Transverse colon (tissue), 4 donors: ENCODE data around the gene STOX2. TPM values are rescaled to one million over a fixed set of nuclear protein-coding genes. Genes with fewer than 3 reads are reported as not detected.

Experiments
- DNase-seq: peaks from one replicate; pipeline ENCODE4 v3.0.0-alpha.2; 2019
- H3K27ac ChIP-seq, 4 donors: fragments of 200-600 bp; sonication (generic); 2 replicates each; pipeline ENCODE4 v1.5.1; 2016 to 2018; ENCODE audit warnings: inconsistent platforms in 4 of 4
- H3K27me3 ChIP-seq: fragments of 200-600 bp; sonication (generic); 2 replicates; pipeline ENCODE4 v1.5.1; 2017; ENCODE audit warnings: inconsistent platforms
- H3K36me3 ChIP-seq, 4 donors: fragments of 200-600 bp; sonication (generic); 2 replicates each; pipeline ENCODE4 v1.5.1; 2017 to 2019; ENCODE audit warnings: inconsistent platforms in 4 of 4
- H3K4me1 ChIP-seq, 4 donors: fragments of 200-600 bp; sonication (generic); 2 replicates each; pipeline ENCODE4 v1.5.1; 2017 to 2020; ENCODE audit warnings: inconsistent platforms in 4 of 4
- H3K4me3 ChIP-seq, 4 donors: fragments of 200-600 bp; sonication (generic); 1 replicate in 1 of 4; 2 replicates in 3 of 4; pipeline versions ENCODE4 v1.5.1 to v1.6.1; 2017 to 2019; ENCODE audit warnings: inconsistent platforms in 4 of 4
- H3K9me3 ChIP-seq, 2 donors: fragments of 200-600 bp; sonication (generic); 2 replicates each; pipeline ENCODE4 v1.5.1; 2017 to 2019; ENCODE audit warnings: inconsistent platforms in 2 of 2
- EP300 ChIP-seq: sonication (generic); formaldehyde crosslinking; IDR thresholded peaks from one replicate; pipeline ENCODE4 v1.6.1; 2017; ENCODE audit warnings: antibody characterized with exemption, low read depth
- POLR2A ChIP-seq: fragments of 450-650 bp; IDR thresholded peaks from one replicate; pipeline ENCODE4 v1.6.1; 2016; ENCODE audit warnings: antibody characterized with exemption, mild to moderate bottlenecking, moderate library complexity
- POLR2AphosphoS5 ChIP-seq, 3 donors: sonication (generic); formaldehyde crosslinking; IDR thresholded peaks; one replicate each; pipeline ENCODE4 v1.6.1; 2016; ENCODE audit warnings: antibody characterized with exemption in 3 of 3
- WGBS, 2 donors: methylation state at CpG; one replicate each; pipeline ENCODE4 v1.1.5; 2018; ENCODE audit warnings: low coverage in 1 of 2; 5-methylcytosine and 5-hydroxymethylcytosine counted together
- in situ Hi-C, 4 donors: fragments of 200-750 bp; cut with MboI; loops; one replicate each; pipeline versions ENCODE4 v1.15.0 to v1.15.1; 2017; ENCODE audit warnings: low sequenced_read_pairs in 3 of 4, low pct_ligation_motif_present in 1 of 4, low pct_unique_long_range_greater_than_20kb in 1 of 4
- intact Hi-C: fragments of 100-400 bp; cut with DNase I; formaldehyde crosslinking; loops from one replicate; pipeline ENCODE4 v1.15.1; 2023; ENCODE audit warnings: low total_unique reads
- total RNA-seq, 4 donors: library from RNA; depleted of rRNA; stranded (reverse); fragments of >200 nt; gene quantifications; one replicate each; pipeline ENCODE4 v1.1.0, GENCODE V29; 2016
- TF ChIP-seq, protein P1 (sequence below), 5 experiments: fragments of 200-600 bp in 3 of 5; fragments of 450-650 bp in 2 of 5; sonication (generic) in 3 of 5; IDR thresholded peaks; 1 replicate in 2 of 5; 2 replicates in 3 of 5; pipeline ENCODE4 v1.5.1; 2016 to 2017; ENCODE audit warnings: antibody characterized with exemption in 5 of 5, inconsistent platforms in 3 of 5, mild to moderate bottlenecking in 2 of 5, moderate library complexity in 1 of 5

Gene STOX2
- total RNA-seq, 4 donors from 2014 or later, result 0.37 to 90.8 (median 7.7) TPM

DNA sequence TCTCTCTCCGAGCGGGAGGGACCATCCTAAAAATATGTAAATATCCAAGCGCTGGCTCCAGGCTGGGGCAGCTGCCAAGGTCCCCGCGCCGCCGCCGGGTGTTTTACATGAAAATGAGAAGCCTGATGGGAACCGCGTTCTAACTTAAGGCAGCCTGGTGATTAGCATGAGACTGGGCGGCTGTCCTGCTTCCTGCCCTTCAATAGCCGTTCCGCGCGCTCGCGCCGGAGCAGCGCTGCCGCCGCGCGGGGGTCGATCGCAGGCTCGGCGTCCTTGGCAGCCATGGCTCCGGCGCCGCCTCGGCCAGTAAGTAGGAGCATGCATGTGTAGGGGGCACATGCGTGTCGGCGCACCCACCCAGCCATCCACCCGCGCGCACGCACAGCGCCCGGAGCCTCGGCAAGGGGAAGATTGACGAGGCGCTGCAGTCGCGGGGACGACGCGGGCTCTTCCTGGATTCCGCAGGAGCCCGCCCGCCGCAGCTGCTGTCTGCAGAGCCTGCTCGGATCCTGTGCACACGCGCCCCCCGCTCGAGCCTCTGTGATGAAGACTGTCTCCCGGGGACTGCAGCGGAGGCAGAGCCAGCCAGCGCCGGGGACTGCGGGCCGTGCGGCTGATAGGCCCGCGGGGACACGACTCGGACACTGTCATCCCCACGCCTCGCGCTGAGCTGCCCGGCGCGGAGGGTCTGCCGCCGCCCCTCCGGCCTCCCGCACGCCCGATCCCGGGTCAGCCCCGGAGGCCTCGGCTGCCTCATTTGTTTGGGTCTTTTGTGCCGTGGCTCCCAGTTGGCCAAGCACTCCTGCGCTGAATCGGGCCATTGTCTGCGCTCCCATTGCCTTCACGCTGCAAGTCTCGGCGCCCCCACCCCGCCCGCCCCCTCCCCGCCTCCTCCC, 734 bp downstream of the STOX2 start:
- DNase-seq, result peak; percentile 37
- intact Hi-C loops, result no loop called here

DNA sequence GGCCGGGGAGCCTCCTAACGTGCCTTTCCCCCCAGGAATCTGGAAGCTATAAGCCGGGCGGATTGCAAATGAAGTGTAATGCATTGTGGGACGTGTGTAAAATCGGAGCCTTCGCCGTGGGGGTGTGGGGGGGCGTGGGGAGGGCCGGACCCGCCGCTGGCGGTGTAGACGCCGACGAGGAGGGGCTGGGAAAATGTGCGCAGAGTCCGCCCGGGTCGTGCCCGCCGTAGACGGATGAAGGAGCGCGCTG, 1.3 kb downstream of the STOX2 start:
- TF ChIP-seq POLR2AphosphoS5 (IDR thresholded peaks at IDR 0.05) (no peak), EP300 (no peak), POLR2A (no peak)
- TF ChIP-seq, protein P1, sequence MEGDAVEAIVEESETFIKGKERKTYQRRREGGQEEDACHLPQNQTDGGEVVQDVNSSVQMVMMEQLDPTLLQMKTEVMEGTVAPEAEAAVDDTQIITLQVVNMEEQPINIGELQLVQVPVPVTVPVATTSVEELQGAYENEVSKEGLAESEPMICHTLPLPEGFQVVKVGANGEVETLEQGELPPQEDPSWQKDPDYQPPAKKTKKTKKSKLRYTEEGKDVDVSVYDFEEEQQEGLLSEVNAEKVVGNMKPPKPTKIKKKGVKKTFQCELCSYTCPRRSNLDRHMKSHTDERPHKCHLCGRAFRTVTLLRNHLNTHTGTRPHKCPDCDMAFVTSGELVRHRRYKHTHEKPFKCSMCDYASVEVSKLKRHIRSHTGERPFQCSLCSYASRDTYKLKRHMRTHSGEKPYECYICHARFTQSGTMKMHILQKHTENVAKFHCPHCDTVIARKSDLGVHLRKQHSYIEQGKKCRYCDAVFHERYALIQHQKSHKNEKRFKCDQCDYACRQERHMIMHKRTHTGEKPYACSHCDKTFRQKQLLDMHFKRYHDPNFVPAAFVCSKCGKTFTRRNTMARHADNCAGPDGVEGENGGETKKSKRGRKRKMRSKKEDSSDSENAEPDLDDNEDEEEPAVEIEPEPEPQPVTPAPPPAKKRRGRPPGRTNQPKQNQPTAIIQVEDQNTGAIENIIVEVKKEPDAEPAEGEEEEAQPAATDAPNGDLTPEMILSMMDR (IDR thresholded peaks at IDR 0.05), result no peak
- H3K9me3 ChIP-seq, result no peaks in the 10 kb centered on the region
- no peaks in the 10 kb centered on the region for H3K36me3 ChIP-seq
- intact Hi-C loops, result no loop called here
- 7% methylated on average over 22 of the region's 25 CpGs; no CpG with 5 or more reads in 1 of the 2 donors for WGBS, 2 donors
- peaks cover 43% of the 10 kb centered on the region for H3K27me3 ChIP-seq
- H3K27ac ChIP-seq, result peak overlapping the region in 3 of 4 donors; percentile 59 to 73 (median 72)
- H3K4me3 ChIP-seq, result peak overlapping the region; percentile 38 to 72 (median 54)
- no peak for DNase-seq
- H3K4me1 ChIP-seq, result peaks cover 0 to 22% (median 18%) of the 10 kb centered on the region in 4 donors
- in situ Hi-C loops, result no loop called here

More for the DNA sequence above, 734 bp downstream of the STOX2 start:
- no peak for TF ChIP-seq POLR2AphosphoS5 (IDR thresholded peaks at IDR 0.05)
- peak; percentile 6 for TF ChIP-seq POLR2A
- in situ Hi-C loops, result no loop called here
- peak overlapping the region; percentile 38 to 72 (median 54) for H3K4me3 ChIP-seq
- WGBS, 2 donors, result 3% methylated on average over 46 of the region's 93 CpGs; no CpG with 5 or more reads in 1 of the 2 donors
- H3K27ac ChIP-seq, result peak overlapping the region; percentile 59 to 73 (median 68)
- H3K36me3 ChIP-seq, result no peaks in the 10 kb centered on the region
- no peaks in the 10 kb centered on the region for H3K9me3 ChIP-seq
- H3K4me1 ChIP-seq, result peaks cover 0 to 22% (median 18%) of the 10 kb centered on the region in 4 donors
- peaks cover 43% of the 10 kb centered on the region for H3K27me3 ChIP-seq

DNA sequence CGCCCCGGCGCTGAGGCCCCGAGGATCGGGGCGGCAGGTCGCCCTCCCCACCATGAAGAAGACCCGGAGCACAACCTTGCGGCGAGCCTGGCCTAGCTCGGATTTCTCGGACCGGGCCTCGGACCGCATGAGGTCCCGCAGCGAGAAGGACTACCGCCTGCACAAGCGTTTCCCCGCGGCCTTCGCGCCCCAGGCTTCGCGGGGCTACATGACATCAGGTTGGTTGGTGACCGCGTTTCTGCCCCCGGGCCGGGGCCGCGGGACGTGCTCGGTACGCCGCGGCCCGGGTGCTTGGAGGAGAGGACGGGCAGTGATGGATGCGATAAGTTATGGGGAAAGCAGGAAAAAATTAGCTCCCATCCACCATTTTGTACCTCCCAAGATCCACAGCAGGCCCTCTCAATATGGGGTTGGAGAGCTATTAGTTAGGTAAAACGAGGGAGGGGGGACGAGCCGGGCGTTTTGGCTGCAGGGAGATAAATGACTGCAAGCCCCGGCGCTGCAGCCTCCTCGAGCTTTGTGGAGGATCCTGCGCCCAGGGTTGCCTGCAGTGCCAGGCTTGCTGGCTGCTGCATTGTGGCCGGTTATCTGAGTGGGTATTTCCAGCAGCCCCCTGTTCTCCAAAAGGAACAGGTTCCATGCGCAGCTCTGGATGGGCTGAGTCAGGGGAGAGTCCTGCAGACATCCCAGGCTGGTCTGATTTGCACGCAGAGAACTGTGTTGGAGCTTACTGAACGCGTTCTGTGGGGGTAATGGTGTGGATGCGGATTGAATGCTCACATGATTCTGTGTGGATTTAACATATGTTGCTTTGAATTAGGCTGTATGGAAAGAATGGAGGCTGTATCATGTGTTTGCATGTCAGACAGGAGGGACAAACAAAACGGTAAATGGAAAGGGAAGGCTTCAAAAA, 1.9 kb downstream of the STOX2 start:
- no peaks in the 10 kb centered on the region for H3K36me3 ChIP-seq
- H3K4me3 ChIP-seq, result peak overlapping the region; percentile 38 to 72 (median 54)
- intact Hi-C loops (no loop called here), in situ Hi-C loops (no loop called here)
- peaks cover 0 to 22% (median 18%) of the 10 kb centered on the region in 4 donors for H3K4me1 ChIP-seq
- H3K27me3 ChIP-seq, result peaks cover 43% of the 10 kb centered on the region
- TF ChIP-seq POLR2AphosphoS5 (IDR thresholded peaks at IDR 0.05), result no peak
- no peak for TF ChIP-seq POLR2A
- no peak for TF ChIP-seq EP300
- TF ChIP-seq, protein P1 (IDR thresholded peaks at IDR 0.05), result no peak
- peak overlapping the region in 2 of 4 donors; percentile 72 to 73 for H3K27ac ChIP-seq
- no peaks in the 10 kb centered on the region for H3K9me3 ChIP-seq
- DNase-seq, result no peak
- 33 to 47% methylated on average over 1 to 52 of the region's 54 CpGs for whole genome bisulfite sequencing, 2 donors

DNA sequence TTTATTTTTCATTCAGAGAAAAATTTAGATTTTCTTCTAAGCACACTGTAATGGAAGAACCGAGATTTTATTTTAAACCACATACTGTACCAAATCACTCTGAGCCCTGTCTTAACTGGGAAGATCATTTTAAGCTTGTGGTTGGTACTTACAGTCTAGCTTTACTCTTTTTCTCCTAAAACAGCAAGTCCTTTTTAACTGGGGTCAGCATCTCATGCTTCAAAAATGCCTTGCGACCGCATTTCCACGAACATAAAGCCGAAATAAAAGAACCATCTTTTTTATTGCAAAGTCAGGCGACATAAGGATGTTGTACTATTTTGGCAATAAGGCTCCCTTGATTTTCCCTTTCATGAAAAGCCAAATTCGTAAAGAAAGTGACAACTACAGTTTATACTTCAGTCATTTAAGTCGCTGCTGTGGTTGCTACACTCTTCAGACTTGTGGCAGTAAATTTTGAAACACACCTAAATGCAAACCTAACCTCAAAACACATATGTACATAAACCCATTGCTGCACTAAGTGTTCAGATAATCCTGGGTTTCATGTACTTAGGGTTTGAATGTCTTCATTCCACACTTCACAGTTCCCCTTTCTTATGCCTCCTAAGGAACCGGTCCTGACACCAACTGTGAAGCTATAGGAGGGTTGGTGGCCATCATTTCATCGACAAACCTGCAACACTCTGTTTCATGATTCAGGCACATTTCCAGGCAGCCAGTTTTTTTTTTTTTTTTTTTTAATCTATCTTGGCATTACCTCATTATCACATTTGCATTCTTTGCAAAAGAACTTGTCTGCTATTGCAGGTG, 3.0 kb downstream of the STOX2 start:
- in situ Hi-C loops, result no loop called here
- no peak overlapping the region for H3K4me3 ChIP-seq
- peaks cover 0 to 22% (median 18%) of the 10 kb centered on the region in 4 donors for H3K4me1 ChIP-seq
- no peak for DNase-seq
- no peak for TF ChIP-seq EP300
- TF ChIP-seq, protein P1 (IDR thresholded peaks at IDR 0.05), result no peak
- TF ChIP-seq POLR2AphosphoS5 (IDR thresholded peaks at IDR 0.05), result no peak
- no peak for TF ChIP-seq POLR2A
- intact Hi-C loops, result no loop called here
- H3K27me3 ChIP-seq, result peaks cover 43% of the 10 kb centered on the region
- no peaks in the 10 kb centered on the region for H3K9me3 ChIP-seq
- WGBS, 2 donors, result 78 to 82% methylated on average over 10 of the region's 10 CpGs
- H3K36me3 ChIP-seq, result no peaks in the 10 kb centered on the region
- H3K27ac ChIP-seq, result no peak overlapping the region
